Measurements from ENCODE around the gene SYTL1.

DNA sequence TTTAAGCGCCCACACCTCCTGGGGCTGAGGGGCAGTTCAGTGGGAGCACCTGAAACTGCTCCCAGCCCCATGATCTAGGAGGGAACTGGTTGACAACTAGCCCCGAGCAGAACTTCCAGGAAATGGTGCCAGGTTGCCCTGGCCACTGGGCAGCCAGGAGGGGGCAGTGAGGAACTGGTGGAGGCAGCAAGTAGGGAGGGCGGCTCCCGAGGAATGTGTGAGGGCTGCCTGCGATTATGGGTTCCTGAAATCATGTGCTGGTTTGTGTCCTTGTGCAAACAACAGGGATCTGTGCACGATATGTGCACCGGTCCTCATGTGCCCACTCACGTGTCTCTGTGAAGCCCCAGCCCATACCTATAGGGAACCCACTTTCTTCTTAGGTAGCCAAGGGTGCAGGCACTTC is 60.5 kb downstream of the SYTL1 start:
- TF ChIP-seq, protein P1, sequence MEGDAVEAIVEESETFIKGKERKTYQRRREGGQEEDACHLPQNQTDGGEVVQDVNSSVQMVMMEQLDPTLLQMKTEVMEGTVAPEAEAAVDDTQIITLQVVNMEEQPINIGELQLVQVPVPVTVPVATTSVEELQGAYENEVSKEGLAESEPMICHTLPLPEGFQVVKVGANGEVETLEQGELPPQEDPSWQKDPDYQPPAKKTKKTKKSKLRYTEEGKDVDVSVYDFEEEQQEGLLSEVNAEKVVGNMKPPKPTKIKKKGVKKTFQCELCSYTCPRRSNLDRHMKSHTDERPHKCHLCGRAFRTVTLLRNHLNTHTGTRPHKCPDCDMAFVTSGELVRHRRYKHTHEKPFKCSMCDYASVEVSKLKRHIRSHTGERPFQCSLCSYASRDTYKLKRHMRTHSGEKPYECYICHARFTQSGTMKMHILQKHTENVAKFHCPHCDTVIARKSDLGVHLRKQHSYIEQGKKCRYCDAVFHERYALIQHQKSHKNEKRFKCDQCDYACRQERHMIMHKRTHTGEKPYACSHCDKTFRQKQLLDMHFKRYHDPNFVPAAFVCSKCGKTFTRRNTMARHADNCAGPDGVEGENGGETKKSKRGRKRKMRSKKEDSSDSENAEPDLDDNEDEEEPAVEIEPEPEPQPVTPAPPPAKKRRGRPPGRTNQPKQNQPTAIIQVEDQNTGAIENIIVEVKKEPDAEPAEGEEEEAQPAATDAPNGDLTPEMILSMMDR (IDR thresholded peaks at IDR 0.05; ENCODE audit: insufficient read depth, low read length), result peak; percentile 23
- TF ChIP-seq POLR2AphosphoS5 (IDR thresholded peaks at IDR 0.05; ENCODE audit: low read depth), result no peak
- TF ChIP-seq, protein P2, sequence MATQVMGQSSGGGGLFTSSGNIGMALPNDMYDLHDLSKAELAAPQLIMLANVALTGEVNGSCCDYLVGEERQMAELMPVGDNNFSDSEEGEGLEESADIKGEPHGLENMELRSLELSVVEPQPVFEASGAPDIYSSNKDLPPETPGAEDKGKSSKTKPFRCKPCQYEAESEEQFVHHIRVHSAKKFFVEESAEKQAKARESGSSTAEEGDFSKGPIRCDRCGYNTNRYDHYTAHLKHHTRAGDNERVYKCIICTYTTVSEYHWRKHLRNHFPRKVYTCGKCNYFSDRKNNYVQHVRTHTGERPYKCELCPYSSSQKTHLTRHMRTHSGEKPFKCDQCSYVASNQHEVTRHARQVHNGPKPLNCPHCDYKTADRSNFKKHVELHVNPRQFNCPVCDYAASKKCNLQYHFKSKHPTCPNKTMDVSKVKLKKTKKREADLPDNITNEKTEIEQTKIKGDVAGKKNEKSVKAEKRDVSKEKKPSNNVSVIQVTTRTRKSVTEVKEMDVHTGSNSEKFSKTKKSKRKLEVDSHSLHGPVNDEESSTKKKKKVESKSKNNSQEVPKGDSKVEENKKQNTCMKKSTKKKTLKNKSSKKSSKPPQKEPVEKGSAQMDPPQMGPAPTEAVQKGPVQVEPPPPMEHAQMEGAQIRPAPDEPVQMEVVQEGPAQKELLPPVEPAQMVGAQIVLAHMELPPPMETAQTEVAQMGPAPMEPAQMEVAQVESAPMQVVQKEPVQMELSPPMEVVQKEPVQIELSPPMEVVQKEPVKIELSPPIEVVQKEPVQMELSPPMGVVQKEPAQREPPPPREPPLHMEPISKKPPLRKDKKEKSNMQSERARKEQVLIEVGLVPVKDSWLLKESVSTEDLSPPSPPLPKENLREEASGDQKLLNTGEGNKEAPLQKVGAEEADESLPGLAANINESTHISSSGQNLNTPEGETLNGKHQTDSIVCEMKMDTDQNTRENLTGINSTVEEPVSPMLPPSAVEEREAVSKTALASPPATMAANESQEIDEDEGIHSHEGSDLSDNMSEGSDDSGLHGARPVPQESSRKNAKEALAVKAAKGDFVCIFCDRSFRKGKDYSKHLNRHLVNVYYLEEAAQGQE (IDR thresholded peaks at IDR 0.05; ENCODE audit: insufficient replicate concordance, low read depth), result no peak

All from HL-60 (cell line).